Progenitor cell of endocrine pancreas (in vitro differentiated cells): ENCODE measurements around the gene NAV2. TPM values are rescaled to one million over a fixed set of nuclear protein-coding genes. Genes with fewer than 3 reads are reported as not detected.

Experiments used
- DNase-seq: peaks from one replicate; pipeline ENCODE4 v3.0.0; 2021; ENCODE audit warnings: low spot score; ENCODE audit not compliant: unreplicated experiment
- H3K27ac Mint-ChIP-seq: 2 replicates; pipeline ENCODE4 v1.8.0; 2021; ENCODE audit warnings: mild to moderate bottlenecking, moderate library complexity, mixed read lengths
- H3K27me3 Mint-ChIP-seq: 2 replicates; pipeline ENCODE4 v1.8.0; 2021; ENCODE audit warnings: mixed read lengths
- H3K36me3 Mint-ChIP-seq: 2 replicates; pipeline ENCODE4 v1.8.0; 2022; ENCODE audit warnings: mixed read lengths; ENCODE audit not compliant: insufficient read depth
- H3K4me1 Mint-ChIP-seq: 2 replicates; pipeline ENCODE4 v1.8.0; 2021; ENCODE audit warnings: low read depth, mixed read lengths
- H3K4me3 Mint-ChIP-seq: 2 replicates; pipeline ENCODE4 v1.8.0; 2021; ENCODE audit warnings: low read depth, mild to moderate bottlenecking, moderate library complexity, mixed read lengths
- H3K9me3 Mint-ChIP-seq: 2 replicates; pipeline ENCODE4 v1.8.0; 2021; ENCODE audit warnings: low read depth, mixed read lengths
- total RNA-seq: library from RNA; stranded (reverse); gene quantifications from 2 replicates; pipeline ENCODE4 v1.2.1, GENCODE V29; 2021
- TF ChIP-seq, protein P1 (sequence below): fragments of 200-600 bp; sonication (generic); IDR thresholded peaks from one replicate; pipeline ENCODE4 v1.5.0; 2021; ENCODE audit warnings: antibody characterized with exemption, mild to moderate bottlenecking; ENCODE audit not compliant: unreplicated experiment

NAV2 gene
- total RNA-seq, 1 donor from 2014 or later = 88.3 TPM

DNA sequence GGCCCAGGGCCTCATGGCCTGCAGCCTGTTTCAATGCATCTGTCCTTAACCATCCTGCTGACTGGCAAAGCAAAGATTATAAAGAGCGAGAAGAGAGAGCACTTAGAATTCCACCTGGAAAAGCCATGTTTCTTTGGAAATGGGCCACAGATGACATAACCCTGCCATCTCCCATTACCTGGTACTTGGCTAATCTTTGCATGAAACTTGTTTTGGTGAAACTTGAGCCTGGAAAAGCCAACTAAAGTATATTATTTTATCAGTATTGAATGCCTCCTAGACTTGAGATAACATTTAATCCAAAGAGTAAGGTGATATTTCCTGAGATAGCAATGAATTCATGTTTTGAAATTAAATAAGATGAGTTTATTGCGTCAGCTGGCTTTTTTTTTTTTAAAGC, 72.6 kb downstream of the NAV2 start:
- Mint-ChIP-seq H3K4me3 (no peak overlapping the region), H3K36me3 (peaks cover 6% of the 10 kb centered on the region), H3K4me1 (peaks cover 17% of the 10 kb centered on the region), H3K27me3 (no peaks in the 10 kb centered on the region), H3K9me3 (no peaks in the 10 kb centered on the region), H3K27ac (no peak overlapping the region)
- TF ChIP-seq, protein P1, sequence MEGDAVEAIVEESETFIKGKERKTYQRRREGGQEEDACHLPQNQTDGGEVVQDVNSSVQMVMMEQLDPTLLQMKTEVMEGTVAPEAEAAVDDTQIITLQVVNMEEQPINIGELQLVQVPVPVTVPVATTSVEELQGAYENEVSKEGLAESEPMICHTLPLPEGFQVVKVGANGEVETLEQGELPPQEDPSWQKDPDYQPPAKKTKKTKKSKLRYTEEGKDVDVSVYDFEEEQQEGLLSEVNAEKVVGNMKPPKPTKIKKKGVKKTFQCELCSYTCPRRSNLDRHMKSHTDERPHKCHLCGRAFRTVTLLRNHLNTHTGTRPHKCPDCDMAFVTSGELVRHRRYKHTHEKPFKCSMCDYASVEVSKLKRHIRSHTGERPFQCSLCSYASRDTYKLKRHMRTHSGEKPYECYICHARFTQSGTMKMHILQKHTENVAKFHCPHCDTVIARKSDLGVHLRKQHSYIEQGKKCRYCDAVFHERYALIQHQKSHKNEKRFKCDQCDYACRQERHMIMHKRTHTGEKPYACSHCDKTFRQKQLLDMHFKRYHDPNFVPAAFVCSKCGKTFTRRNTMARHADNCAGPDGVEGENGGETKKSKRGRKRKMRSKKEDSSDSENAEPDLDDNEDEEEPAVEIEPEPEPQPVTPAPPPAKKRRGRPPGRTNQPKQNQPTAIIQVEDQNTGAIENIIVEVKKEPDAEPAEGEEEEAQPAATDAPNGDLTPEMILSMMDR = no peak
- DNase-seq = no peak

DNA sequence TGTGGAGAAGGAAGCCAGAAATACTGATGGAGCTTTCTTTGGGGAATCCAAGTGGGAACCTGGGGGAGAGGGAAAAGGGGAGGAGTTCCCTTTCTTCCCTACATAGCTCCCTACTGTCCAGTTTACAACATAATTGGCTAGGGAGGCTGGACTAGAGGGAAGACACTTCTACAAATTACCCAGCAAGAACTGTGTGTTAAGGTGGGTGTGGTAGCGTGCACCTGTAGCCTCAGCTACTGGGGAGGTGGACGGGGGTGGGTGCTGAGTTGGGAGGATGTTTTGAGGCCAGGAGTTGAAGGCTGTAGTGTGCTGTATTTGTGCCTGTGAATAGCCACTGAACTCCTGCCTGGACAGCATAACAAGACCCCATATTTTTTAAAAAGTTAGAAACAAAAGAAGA, 74.0 kb downstream of the NAV2 start:
- H3K9me3 Mint-ChIP-seq = no peaks in the 10 kb centered on the region
- no peak overlapping the region for H3K4me3 Mint-ChIP-seq
- peaks cover 6% of the 10 kb centered on the region for H3K36me3 Mint-ChIP-seq
- H3K4me1 Mint-ChIP-seq = peaks cover 10% of the 10 kb centered on the region
- H3K27ac Mint-ChIP-seq = no peak overlapping the region
- DNase-seq = no peak
- TF ChIP-seq, protein P1 = no peak
- no peaks in the 10 kb centered on the region for H3K27me3 Mint-ChIP-seq

DNA sequence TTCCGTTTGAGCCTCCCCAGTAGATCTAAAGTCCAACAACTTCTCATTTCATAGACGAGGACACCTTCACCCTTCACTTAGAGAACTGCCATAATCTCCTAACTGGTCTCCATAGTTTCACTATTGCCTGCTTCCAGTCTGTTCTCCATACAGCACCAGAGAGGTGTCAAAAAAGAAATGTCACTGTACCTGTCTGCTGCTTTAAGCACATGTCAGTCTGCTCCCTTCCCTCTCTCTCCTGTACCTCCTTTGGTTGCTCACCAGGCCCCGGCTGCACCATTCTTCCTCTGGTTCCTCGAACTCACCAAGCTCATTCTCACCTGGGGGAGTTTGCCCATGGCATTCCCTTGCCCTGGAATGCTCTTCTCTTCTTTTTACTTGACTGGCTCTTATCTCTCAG, 75.8 kb downstream of the NAV2 start:
- no peaks in the 10 kb centered on the region for H3K36me3 Mint-ChIP-seq
- H3K27me3 Mint-ChIP-seq = no peaks in the 10 kb centered on the region

DNA sequence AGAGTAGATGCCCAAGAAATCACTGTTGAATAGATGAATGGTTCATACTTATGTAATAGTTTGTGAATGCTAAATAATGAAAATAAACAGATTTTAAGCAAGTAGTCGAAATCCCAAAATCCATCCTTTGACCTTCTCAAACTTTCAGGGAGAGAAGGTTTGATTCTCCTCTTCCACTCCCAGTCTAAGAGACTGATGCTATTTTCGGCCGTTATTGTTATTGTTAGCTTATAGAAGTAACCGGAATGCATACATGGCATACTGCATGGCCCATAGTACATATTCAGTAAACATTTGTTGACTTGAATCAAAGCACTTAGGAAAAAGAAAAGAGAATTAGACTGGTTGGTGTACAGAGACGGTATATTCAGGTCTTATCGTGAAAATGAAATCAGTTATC, 76.6 kb downstream of the NAV2 start:
- no peak for DNase-seq
- no peak overlapping the region for H3K4me3 Mint-ChIP-seq
- no peaks in the 10 kb centered on the region for H3K27me3 Mint-ChIP-seq
- peaks cover 6% of the 10 kb centered on the region for H3K4me1 Mint-ChIP-seq
- TF ChIP-seq, protein P1 = no peak
- no peak overlapping the region for H3K27ac Mint-ChIP-seq
- no peaks in the 10 kb centered on the region for H3K9me3 Mint-ChIP-seq
- no peaks in the 10 kb centered on the region for H3K36me3 Mint-ChIP-seq

More for the DNA sequence above, 75.8 kb downstream of the NAV2 start:
- Mint-ChIP-seq H3K27ac (no peak overlapping the region), H3K9me3 (no peaks in the 10 kb centered on the region), H3K4me3 (no peak overlapping the region), H3K4me1 (peaks cover 6% of the 10 kb centered on the region)
- DNase-seq = no peak
- TF ChIP-seq, protein P1 = no peak

DNA sequence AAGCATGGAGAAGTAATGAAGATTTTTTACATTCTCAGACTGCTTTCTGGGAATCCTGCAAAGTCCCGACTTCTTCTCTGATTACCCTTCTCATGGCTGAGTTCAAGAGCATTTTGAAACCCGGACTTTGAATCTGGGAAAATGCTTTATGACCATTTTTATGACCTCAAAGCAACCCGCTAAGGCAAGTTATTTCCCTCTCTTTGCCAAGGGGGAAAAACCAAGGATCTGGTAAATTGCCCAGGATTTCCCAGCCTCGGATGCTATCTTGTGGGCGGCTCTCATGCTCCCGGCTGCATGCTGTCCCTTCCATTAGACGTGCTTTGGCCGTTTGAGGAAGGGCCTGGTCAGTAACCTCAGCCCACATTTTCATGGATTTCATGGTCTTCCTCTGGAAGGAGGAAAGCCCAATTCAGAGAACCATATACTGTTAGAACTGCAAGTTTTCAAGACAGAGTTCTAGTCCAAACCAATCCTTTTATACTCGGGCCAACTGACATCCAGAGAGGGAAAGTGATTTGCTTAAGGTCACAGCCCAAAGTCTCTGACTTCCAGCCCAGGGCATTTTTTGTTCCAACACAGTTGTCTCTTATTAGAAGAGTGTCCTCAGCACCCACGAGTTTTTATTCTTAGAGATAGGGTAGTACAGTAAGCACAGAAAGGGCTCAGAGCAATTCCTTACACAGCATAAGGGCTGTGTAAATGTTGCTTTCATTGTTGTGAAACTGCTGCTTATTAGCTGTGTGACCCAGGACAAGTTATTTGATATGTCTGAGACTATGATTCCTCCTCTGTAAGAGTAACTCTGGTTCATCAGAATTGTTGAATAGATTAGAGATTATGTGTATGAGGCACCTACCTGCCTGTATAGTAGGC, 77.4 kb downstream of the NAV2 start:
- no peak for DNase-seq
- H3K4me1 Mint-ChIP-seq = peaks cover 9% of the 10 kb centered on the region
- no peaks in the 10 kb centered on the region for H3K36me3 Mint-ChIP-seq
- no peak overlapping the region for H3K4me3 Mint-ChIP-seq
- no peak overlapping the region for H3K27ac Mint-ChIP-seq
- TF ChIP-seq, protein P1 = no peak
- no peaks in the 10 kb centered on the region for H3K9me3 Mint-ChIP-seq
- no peaks in the 10 kb centered on the region for H3K27me3 Mint-ChIP-seq
